Measurements from ENCODE around the gene PACRGL.
"Not testable (repeated sequence)": the region's sequence is repeated elsewhere in the genome, so short reads cannot be mapped to it uniquely, and the experiment has no call there.

The PACRGL gene

GRCh38 chr4:20724915-20725314, 24.7 kb downstream of the PACRGL start:
- no peak for DNase-seq

GRCh38 chr4:20735931-20736330, 35.7 kb downstream of the PACRGL start:
- DNase-seq = no peak

GRCh38 chr4:20746000-20746399, 45.7 kb downstream of the PACRGL start:
- DNase-seq = not testable (repeated sequence)

- no peak for DNase-seq
These were observed 52.4 kb downstream of the PACRGL start for GRCh38 chr4:20752641-20753040.

GRCh38 chr4:20754036-20754435, 53.8 kb downstream of the PACRGL start:
- DNase-seq = no peak

DNA sequence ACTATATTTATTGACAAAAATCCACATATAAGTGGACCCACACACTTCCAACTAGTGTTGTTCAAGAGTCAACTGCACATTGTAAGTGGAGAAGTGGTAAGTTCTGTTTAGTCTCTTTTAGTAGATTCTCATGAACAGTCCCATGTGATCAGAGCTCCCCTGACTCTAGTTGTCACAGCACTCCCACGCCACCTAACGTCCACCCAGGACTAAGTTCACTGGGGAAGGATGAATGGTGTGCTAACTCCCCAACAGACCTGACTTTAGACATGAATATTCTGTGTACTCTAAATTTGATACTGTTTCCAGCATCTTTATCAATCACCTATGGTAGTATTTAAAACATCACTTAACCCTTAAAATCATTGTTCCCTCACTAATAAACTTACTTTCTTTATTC, 59.8 kb downstream of the PACRGL start:
- no peak for DNase-seq

GRCh38 chr4:20761382-20761781, 61.1 kb downstream of the PACRGL start:
- DNase-seq = no peak

DNA sequence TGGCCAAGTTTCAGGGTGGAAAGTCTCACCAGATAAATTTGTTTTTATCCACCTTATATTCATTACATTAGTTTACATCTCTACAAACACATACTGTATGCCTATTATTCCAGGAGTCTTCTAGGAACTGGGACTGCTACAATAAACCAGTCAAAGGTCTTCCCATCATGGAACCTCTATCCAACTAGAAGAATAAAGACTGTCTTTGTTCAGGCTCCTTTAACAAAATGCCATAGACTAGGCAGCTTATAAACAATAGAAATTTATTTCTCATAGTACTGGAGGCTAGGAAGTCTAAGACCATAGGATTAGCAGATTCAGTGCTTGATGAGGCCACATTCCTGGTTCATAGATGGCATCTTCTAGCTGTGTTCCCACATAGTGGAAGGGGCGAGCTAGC, 61.6 kb downstream of the PACRGL start:
- DNase-seq = no peak

DNA sequence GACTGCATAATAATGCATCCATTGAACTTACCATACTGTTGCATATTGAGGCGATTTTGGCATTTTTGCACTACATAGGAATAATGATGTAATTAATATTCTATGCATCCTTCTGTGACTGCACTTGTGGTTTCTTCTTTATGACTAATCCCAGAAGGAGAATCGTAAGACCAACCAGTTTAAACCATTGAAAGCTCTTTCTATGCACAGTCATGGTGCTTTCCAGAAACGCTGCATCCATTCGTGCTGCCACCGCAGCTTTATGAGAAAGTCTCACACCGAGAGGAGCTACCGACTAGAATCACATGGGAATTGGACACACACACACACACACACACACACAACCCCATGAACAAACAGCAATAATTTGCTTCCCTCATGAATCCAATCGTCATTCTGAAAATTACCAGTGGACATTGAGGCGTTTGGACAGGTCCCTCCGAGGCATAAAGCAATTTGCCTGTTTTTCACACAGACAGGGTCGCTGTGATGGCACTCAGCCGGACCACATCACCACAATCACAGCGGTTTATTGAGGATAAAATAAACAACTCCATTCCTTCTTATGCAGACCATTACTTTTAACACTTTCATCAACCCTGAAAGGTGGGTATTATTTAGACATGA, 64.2 kb downstream of the PACRGL start:
- DNase-seq = no peak

DNA sequence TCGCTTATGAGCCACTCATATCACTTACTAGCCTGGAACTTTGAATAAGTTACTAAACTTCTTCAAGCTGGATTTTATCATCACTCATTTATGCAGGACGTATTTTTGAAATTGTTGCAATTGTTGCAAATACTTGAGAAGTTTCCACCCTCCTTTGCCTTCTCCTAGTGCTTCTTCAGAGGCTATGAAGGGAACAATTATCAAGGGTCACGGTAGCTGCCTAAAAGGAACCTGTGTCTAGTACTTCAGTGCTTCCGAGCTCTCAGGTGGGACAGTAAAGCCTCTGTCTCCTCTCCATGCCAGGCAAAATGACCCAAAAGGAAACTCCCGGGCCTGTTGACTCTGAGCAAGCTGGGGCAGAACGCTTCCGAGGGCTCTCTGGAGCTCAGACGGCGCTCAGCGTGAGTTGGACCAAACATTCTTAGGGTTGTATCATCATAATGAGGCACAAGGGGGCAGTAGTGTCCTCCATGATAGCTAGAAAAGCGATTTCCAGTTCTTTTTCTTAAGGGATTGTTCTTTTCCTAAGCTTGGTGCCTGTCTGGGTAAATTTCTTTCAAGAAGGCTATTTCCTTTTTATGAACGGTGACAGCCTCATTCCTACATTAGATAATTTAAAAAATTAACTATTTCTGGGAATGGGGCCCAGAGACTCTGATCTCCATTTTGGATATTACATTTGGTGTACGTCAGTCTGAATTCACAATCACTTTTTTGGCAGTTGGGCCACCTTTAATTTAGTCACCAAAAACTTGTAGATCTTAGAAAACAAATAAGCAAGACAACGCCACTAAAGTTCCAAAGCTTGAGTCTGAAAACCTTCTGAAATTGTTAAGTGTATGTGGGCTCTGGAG, 73.1 kb downstream of the PACRGL start:
- DNase-seq = peak in 1 of 2 experiments; percentile 2

GRCh38 chr4:20778896-20779295, 78.6 kb downstream of the PACRGL start:
- DNase-seq = no peak

DNA sequence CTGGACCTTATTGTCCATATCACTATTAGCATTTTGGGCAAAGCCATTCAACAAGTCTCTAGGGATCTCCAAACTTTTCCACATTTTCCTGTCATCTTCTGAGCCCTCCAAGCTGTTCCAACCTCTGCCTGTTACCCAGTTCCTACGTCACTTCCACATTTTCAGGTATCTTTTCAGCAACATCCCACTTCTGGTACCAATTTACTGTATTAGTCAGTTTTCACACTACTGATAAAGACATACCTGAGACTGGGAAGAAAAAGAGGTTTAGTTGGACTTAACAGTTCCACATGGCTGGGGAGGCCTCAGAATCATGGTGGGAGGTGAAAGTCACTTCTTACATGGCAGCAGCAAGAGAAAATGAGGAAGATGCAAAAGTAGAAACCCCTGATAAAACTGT, 82.9 kb downstream of the PACRGL start:
- not testable (repeated sequence) for DNase-seq

DNA sequence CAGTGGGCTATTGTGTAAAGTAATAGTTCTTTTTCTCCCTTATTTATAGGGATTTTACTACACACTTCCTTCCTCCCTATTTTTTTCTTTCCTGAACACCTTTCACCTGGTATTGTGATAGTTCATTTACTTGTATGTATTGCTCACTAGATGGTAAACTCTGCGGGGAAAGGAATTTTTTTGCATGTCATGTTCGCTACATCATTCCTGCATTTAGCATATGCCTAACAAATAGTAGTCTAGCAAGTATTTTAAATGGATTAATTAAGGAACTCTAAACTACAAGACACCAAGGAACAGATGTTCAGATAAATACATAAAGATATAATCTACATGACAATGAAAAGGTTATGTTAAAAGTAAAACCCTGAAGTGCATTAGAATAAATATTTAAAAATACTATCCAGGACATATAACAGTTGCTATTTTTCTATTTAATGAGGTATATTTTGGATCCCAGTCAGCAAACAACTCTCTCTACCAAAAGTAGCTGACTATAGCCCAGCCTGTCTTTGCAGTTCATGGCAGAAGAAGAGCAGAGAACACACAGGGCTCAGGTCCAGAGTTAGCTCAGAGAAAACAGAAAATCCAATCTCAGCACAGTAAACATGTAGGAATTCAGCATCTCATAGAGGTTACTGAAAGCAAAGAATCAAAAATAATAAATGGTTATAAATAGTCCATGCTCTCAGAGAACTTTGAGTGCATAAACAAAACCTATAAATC, 87.8 kb downstream of the PACRGL start:
- DNase-seq = no peak

All from cerebellar nuclear complex (tissue), 1 donor.